Left hindlimb (tissue), 1 donor: ENCODE measurements around the gene CD300C.
"Not testable (repeated sequence)": the region's sequence is repeated elsewhere in the genome, so short reads cannot be mapped to it uniquely, and the experiment has no call there.

Source experiments
- DNase-seq: peaks from one replicate; pipeline ENCODE4 v3.0.0-alpha.2; 2018

Gene CD300C

GRCh38 chr17:74545843-74546230 is at the start of gene CD300C:
Gene CD300C, minus strand, starts transcription at chr17:74546115. Its CDS starts 333 bp downstream, at chr17:74545782.
- peak; percentile 47 for DNase-seq

GRCh38 chr17:74595037-74595750 is 49.3 kb upstream of the CD300C start:
- DNase-seq = no peak

GRCh38 chr17:74592087-74592990 is 46.4 kb upstream of the CD300C start, which contains the start of gene CD300LD:
Gene CD300LD, minus strand, starts transcription at chr17:74592283. Its CDS starts 81 bp downstream, at chr17:74592202.
- no peak for DNase-seq

- no peak for DNase-seq
These were observed 45.6 kb upstream of the CD300C start for GRCh38 chr17:74591503-74591902.

- DNase-seq = no peak
These were observed 39.8 kb upstream of the CD300C start for GRCh38 chr17:74585711-74586110.

GRCh38 chr17:74584292-74585060 is 38.6 kb upstream of the CD300C start:
- DNase-seq = no peak

- no peak for DNase-seq
These were observed 36.7 kb upstream of the CD300C start for GRCh38 chr17:74582633-74583032.

- no peak for DNase-seq
These were observed 34.0 kb upstream of the CD300C start for GRCh38 chr17:74579900-74580299.

- DNase-seq = no peak
These were observed 33.1 kb upstream of the CD300C start for GRCh38 chr17:74578979-74579378.

- no peak for DNase-seq
These were observed 28.7 kb upstream of the CD300C start for GRCh38 chr17:74574489-74575142.

- not testable (repeated sequence) for DNase-seq
These were observed 27.7 kb upstream of the CD300C start for GRCh38 chr17:74573635-74574034.

- no peak for DNase-seq
These were observed 27.3 kb upstream of the CD300C start for GRCh38 chr17:74573169-74573568.

- DNase-seq = no peak
These were observed 25.8 kb upstream of the CD300C start for GRCh38 chr17:74571621-74572270.

- DNase-seq = peak; percentile 51
These were observed 23.4 kb upstream of the CD300C start for GRCh38 chr17:74569020-74570003.

GRCh38 chr17:74568106-74568873 is 22.4 kb upstream of the CD300C start:
- DNase-seq = no peak

GRCh38 chr17:74567397-74567796 is 21.5 kb upstream of the CD300C start, which contains the start of gene CD300H:
Gene CD300H, minus strand, starts transcription at chr17:74567509.
- no peak for DNase-seq

GRCh38 chr17:74566132-74566753 is 20.3 kb upstream of the CD300C start:
- no peak for DNase-seq

GRCh38 chr17:74565126-74565525 is 19.2 kb upstream of the CD300C start:
- DNase-seq = no peak

- no peak for DNase-seq
These were observed 17.4 kb upstream of the CD300C start for GRCh38 chr17:74563358-74563757.
